Choroid plexus epithelial cell (primary cell): ENCODE data around the gene RAD18.
A peak's percentile ranks its signal among the peaks of the same experiment; 100 is the strongest.

Experiments used
- DNase-seq: peaks from one replicate; pipeline ENCODE4 v3.0.0-alpha.2; 2010; ENCODE audit warnings: low read depth
- H3K4me3 ChIP-seq: 2 replicates; pipeline ENCODE4 v1.5.1; 2011; ENCODE audit warnings: low read depth, mild to moderate bottlenecking, control low read depth, low read length, moderate library complexity
- CTCF ChIP-seq: conservative IDR thresholded peaks from 2 replicates; pipeline ENCODE4 v1.5.1; 2011; ENCODE audit warnings: low read depth, mild to moderate bottlenecking, control low read depth, inconsistent platforms, low read length, moderate library complexity

Gene RAD18

GRCh38 chr3:8848696-8849131 is 114.6 kb downstream of the RAD18 start:
- H3K4me3 ChIP-seq = no peak overlapping the region
- peak; percentile 89 for DNase-seq
- TF ChIP-seq CTCF = no peak

- TF ChIP-seq CTCF = no peak
- H3K4me3 ChIP-seq = no peak overlapping the region
- no peak for DNase-seq
These were observed 116.0 kb downstream of the RAD18 start for GRCh38 chr3:8847317-8847716.

DNA sequence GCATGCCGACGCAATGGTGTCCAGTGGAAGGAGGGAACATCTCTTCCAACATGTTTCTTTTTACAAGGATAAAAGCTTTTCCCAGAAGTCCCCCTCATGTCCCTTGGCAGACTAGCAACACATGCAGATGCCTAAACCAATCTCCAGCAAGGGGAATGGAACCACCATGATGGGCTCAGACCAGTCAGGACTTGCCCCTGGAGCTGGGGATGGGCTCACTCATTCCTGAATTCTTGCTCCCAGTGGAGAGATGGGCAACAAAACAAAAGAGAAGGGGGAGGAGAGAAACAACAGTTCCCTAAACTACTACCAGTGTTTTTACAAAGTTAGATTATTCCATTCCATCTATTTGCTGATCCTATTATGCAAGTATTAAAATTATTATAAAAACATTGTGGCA is 117.1 kb downstream of the RAD18 start:
- no peak overlapping the region for H3K4me3 ChIP-seq
- TF ChIP-seq CTCF = no peak
- DNase-seq = no peak

- no peak for DNase-seq
- TF ChIP-seq CTCF = no peak
- no peak overlapping the region for H3K4me3 ChIP-seq
These were observed 117.6 kb downstream of the RAD18 start for GRCh38 chr3:8845641-8846040.

- no peak for TF ChIP-seq CTCF
These were observed 119.9 kb downstream of the RAD18 start for GRCh38 chr3:8843347-8843746.

GRCh38 chr3:8842293-8842692 is 121.0 kb downstream of the RAD18 start:
- no peak for DNase-seq
- H3K4me3 ChIP-seq = no peak overlapping the region
- TF ChIP-seq CTCF = no peak

More at GRCh38 chr3:8843347-8843746, 119.9 kb downstream of the RAD18 start:
- H3K4me3 ChIP-seq = no peak overlapping the region
- no peak for DNase-seq

GRCh38 chr3:8841472-8841871 is 121.8 kb downstream of the RAD18 start:
- TF ChIP-seq CTCF = no peak
- no peak overlapping the region for H3K4me3 ChIP-seq
- DNase-seq = no peak
